Left renal pelvis (tissue), 4 donors: ENCODE measurements around the gene PCDHGC4. TPM values are rescaled to one million over a fixed set of nuclear protein-coding genes. Genes with fewer than 3 reads are reported as not detected.

Source experiments
- DNase-seq, 4 donors: peaks; one replicate each; pipeline ENCODE4 v3.0.0-alpha.2; 2013; ENCODE audit warnings: low read depth in 4 of 4, low spot score in 3 of 4
- polyA plus RNA-seq, 4 donors: library from polyadenylated mRNA; unstranded; fragments of 120-200 nt; gene quantifications; one replicate each; pipeline ENCODE4 v1.2.1, GENCODE V29; 2013; ENCODE audit not compliant: insufficient read length in 4 of 4

PCDHGC4 gene
- polyA plus RNA-seq, 4 donors, result 2.7 to 3.1 (median 2.9) TPM

- DNase-seq, result no peak
These were observed 26.2 kb downstream of the PCDHGC4 start for GRCh38 chr5:141510850-141511601.

- no peak for DNase-seq
These were observed 27.0 kb downstream of the PCDHGC4 start for GRCh38 chr5:141511771-141512325.

- no peak for DNase-seq
These were observed 27.6 kb downstream of the PCDHGC4 start for GRCh38 chr5:141512390-141512910.

- DNase-seq, result no peak
These were observed 28.2 kb downstream of the PCDHGC4 start for GRCh38 chr5:141512911-141513626.

GRCh38 chr5:141513627-141514329, 28.9 kb downstream of the PCDHGC4 start:
- DNase-seq, result peak in 1 of 4 donors; percentile 77

- no peak for DNase-seq
These were observed 29.7 kb downstream of the PCDHGC4 start for GRCh38 chr5:141514330-141515133.

GRCh38 chr5:141515141-141515540, 30.3 kb downstream of the PCDHGC4 start:
- DNase-seq, result no peak

- no peak for DNase-seq
These were observed 31.3 kb downstream of the PCDHGC4 start for GRCh38 chr5:141515946-141516671.

- no peak for DNase-seq
These were observed 31.8 kb downstream of the PCDHGC4 start for GRCh38 chr5:141516672-141517025.

GRCh38 chr5:141517312-141517711, 32.5 kb downstream of the PCDHGC4 start:
- no peak for DNase-seq

- no peak for DNase-seq
These were observed 33.2 kb downstream of the PCDHGC4 start for GRCh38 chr5:141517880-141518617.

- DNase-seq, result no peak
These were observed 33.8 kb downstream of the PCDHGC4 start for GRCh38 chr5:141518618-141519015.

GRCh38 chr5:141519605-141520565, 35.1 kb downstream of the PCDHGC4 start:
- no peak for DNase-seq

GRCh38 chr5:141521244-141521781, 36.5 kb downstream of the PCDHGC4 start:
- peak in 1 of 4 donors; percentile 61 for DNase-seq

- DNase-seq, result no peak
These were observed 37.5 kb downstream of the PCDHGC4 start for GRCh38 chr5:141522301-141522700.

- no peak for DNase-seq
These were observed 39.2 kb downstream of the PCDHGC4 start for GRCh38 chr5:141523991-141524390.
